KBM-7 (cell line): Measurements from ENCODE around the gene CDK6.
"Not testable (repeated sequence)": the region's sequence is repeated elsewhere in the genome, so short reads cannot be mapped to it uniquely, and the experiment has no call there.

Source experiments
- DNase-seq: peaks from one replicate; pipeline ENCODE4 v3.0.0-alpha.2; 2015
- in situ Hi-C: fragments of 300-500 bp; cut with MboI; formaldehyde crosslinking; loops from 2 replicates; pipeline ENCODE4 v1.14.3; 2020; ENCODE audit warnings: low sequenced_read_pairs, low pct_unique_long_range_greater_than_20kb, mixed read lengths

CDK6 gene

GRCh38 chr7:92749832-92750446 is 86.4 kb downstream of the CDK6 start:
- no peak for DNase-seq
- in situ Hi-C loops, result no loop called here

- in situ Hi-C loops, result no loop called here
- DNase-seq, result no peak
Measured at GRCh38 chr7:92749327-92749755, 87.0 kb downstream of the CDK6 start.

GRCh38 chr7:92748495-92748894 is 87.9 kb downstream of the CDK6 start:
- in situ Hi-C loops, result no loop called here
- DNase-seq, result peak; percentile 22

GRCh38 chr7:92747041-92747835 is 89.1 kb downstream of the CDK6 start:
- in situ Hi-C loops, result no loop called here
- DNase-seq, result no peak

GRCh38 chr7:92745241-92745640 is 91.1 kb downstream of the CDK6 start:
- no peak for DNase-seq
- in situ Hi-C loops, result no loop called here

GRCh38 chr7:92744180-92744579 is 92.2 kb downstream of the CDK6 start:
- in situ Hi-C loops, DNase-seq: not testable (repeated sequence)

GRCh38 chr7:92742186-92742585 is 94.2 kb downstream of the CDK6 start:
- no peak for DNase-seq
- in situ Hi-C loops, result no loop called here

- no peak for DNase-seq
- in situ Hi-C loops, result no loop called here
Measured at GRCh38 chr7:92740700-92741126, 95.7 kb downstream of the CDK6 start.

- DNase-seq, result no peak
- in situ Hi-C loops, result no loop called here
Measured at GRCh38 chr7:92740134-92740533, 96.2 kb downstream of the CDK6 start.

GRCh38 chr7:92739091-92739490 is 97.3 kb downstream of the CDK6 start:
- in situ Hi-C loops, result no loop called here
- no peak for DNase-seq

GRCh38 chr7:92737706-92738105 is 98.7 kb downstream of the CDK6 start:
- DNase-seq, result no peak
- in situ Hi-C loops, result no loop called here

- in situ Hi-C loops, result no loop called here
- no peak for DNase-seq
Measured at GRCh38 chr7:92736870-92737269, 99.5 kb downstream of the CDK6 start.

GRCh38 chr7:92735707-92736106 is 100.7 kb downstream of the CDK6 start:
- DNase-seq, result no peak
- in situ Hi-C loops, result no loop called here

- DNase-seq, result peak; percentile 72
- in situ Hi-C loops, result no loop called here
Measured at GRCh38 chr7:92732316-92733036, 103.9 kb downstream of the CDK6 start.

- in situ Hi-C loops, result no loop called here
- DNase-seq, result peak; percentile 20
Measured at GRCh38 chr7:92731335-92732063, 104.9 kb downstream of the CDK6 start.

- in situ Hi-C loops, result no loop called here
- DNase-seq, result no peak
Measured at GRCh38 chr7:92730808-92731207, 105.6 kb downstream of the CDK6 start.

- no peak for DNase-seq
- in situ Hi-C loops, result no loop called here
Measured at GRCh38 chr7:92729751-92730150, 106.6 kb downstream of the CDK6 start.

GRCh38 chr7:92729172-92729571 is 107.2 kb downstream of the CDK6 start:
- in situ Hi-C loops, result no loop called here
- no peak for DNase-seq

GRCh38 chr7:92727755-92728154 is 108.6 kb downstream of the CDK6 start:
- no peak for DNase-seq
- in situ Hi-C loops, result no loop called here
